GM12878 (cell line): Measurements from ENCODE around the gene CARM1.

ENCODE experiments used
- PML ChIP-seq: IDR thresholded peaks from 2 replicates; pipeline ENCODE4 v1.6.1; 2012; ENCODE audit warnings: low read length, inconsistent platforms
- TF ChIP-seq, protein P1 (sequence below), 3 experiments: IDR thresholded peaks in 2 of 3; conservative IDR thresholded peaks in 1 of 3; 2 replicates each; pipeline ENCODE4 v1.5.1; 2011; ENCODE audit warnings: low read depth in 3 of 3, low read length in 3 of 3, mild to moderate bottlenecking in 3 of 3, control low read depth in 2 of 3, moderate library complexity in 2 of 3, inconsistent platforms in 1 of 3, mixed read lengths in 1 of 3; ENCODE audit not compliant: control insufficient read depth in 2 of 3, insufficient read depth in 1 of 3; ENCODE audit errors: extremely low read depth in 1 of 3

DNA sequence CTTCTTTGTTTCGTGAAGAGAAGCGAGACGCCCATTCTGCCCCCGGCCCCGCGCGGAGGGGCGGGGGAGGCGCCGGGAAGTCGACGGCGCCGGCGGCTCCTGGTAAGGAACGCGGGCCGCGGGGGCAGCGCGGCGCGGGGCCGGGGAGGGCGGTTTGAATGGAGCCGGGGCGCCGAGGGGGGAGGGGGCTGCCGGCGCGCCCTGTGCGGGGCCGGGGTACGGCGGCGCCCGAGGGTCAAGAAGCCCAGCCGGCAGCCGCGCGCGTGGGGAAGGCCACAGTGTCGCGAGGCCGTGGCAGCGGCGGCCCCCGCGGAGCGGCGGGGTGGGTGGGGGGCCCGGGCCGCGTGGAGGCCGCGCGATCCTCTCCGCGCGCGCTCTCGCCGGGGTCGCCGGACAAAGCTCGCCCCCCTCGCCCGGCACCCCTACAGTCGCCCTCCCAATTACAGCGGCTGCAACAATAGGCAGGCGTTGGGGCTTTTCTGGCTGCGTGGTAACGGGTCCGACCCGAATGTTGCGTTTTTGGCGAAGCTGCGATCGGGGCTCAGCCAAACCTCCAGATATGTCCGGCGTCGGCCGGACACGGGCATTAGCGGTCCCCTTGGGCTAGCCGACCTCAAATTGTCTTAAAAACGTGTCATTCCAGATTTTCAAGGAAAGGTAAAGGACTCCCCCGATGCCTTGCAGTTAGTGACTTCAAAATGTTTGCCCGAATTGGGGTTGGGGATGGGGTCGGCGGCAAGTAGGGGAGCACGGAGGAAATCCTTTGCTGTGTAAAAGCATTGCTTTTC, 89.9 kb downstream of the CARM1 start:
- no peak for TF ChIP-seq PML
- TF ChIP-seq, protein P1, sequence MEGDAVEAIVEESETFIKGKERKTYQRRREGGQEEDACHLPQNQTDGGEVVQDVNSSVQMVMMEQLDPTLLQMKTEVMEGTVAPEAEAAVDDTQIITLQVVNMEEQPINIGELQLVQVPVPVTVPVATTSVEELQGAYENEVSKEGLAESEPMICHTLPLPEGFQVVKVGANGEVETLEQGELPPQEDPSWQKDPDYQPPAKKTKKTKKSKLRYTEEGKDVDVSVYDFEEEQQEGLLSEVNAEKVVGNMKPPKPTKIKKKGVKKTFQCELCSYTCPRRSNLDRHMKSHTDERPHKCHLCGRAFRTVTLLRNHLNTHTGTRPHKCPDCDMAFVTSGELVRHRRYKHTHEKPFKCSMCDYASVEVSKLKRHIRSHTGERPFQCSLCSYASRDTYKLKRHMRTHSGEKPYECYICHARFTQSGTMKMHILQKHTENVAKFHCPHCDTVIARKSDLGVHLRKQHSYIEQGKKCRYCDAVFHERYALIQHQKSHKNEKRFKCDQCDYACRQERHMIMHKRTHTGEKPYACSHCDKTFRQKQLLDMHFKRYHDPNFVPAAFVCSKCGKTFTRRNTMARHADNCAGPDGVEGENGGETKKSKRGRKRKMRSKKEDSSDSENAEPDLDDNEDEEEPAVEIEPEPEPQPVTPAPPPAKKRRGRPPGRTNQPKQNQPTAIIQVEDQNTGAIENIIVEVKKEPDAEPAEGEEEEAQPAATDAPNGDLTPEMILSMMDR (IDR thresholded peaks at IDR 0.05 in 2 of 3, conservative IDR thresholded peaks at IDR 0.05 in 1 of 3; ENCODE audit: control insufficient read depth in 2 of 3, extremely low read depth in 1 of 3, insufficient read depth in 1 of 3, low read depth in 3 of 3, low read length in 3 of 3), result no peak
